HEK293 (cell line): ENCODE results near the gene NID1.
A peak's percentile ranks its signal among the peaks of the same experiment; 100 is the strongest.

Experiments used
- KLF1 ChIP-seq: fragments of 450-650 bp; formaldehyde crosslinking; IDR thresholded peaks from 2 replicates; pipeline ENCODE4 v1.5.1; 2016; ENCODE audit warnings: missing biosample characterization, missing genetic modification characterization
- PRDM1 ChIP-seq: fragments of 450-650 bp; formaldehyde crosslinking; IDR thresholded peaks from 2 replicates; pipeline ENCODE4; 2016; ENCODE audit warnings: missing biosample characterization, missing genetic modification characterization
- SETDB1 ChIP-seq: IDR thresholded peaks from one replicate; pipeline ENCODE4 v1.6.1; 2017; ENCODE audit warnings: mild to moderate bottlenecking, low read length, moderate library complexity, mixed read lengths; ENCODE audit not compliant: insufficient read length
- ZNF138 ChIP-seq: fragments of 450-650 bp; formaldehyde crosslinking; IDR thresholded peaks from 2 replicates; pipeline ENCODE4 v1.5.1; 2016; ENCODE audit warnings: missing biosample characterization, missing genetic modification characterization, borderline replicate concordance
- ZNF548 ChIP-seq: fragments of 450-650 bp; formaldehyde crosslinking; IDR thresholded peaks from 2 replicates; pipeline ENCODE4 v1.5.1; 2016; ENCODE audit warnings: missing biosample characterization, missing genetic modification characterization
- TF ChIP-seq, protein P1 (sequence below): fragments of 450-650 bp; formaldehyde crosslinking; IDR thresholded peaks from 2 replicates; pipeline ENCODE4 v1.5.1; 2016; ENCODE audit warnings: missing biosample characterization, missing genetic modification characterization
- TF ChIP-seq, protein P2 (sequence below): fragments of 450-650 bp; formaldehyde crosslinking; IDR thresholded peaks from 2 replicates; pipeline ENCODE4 v1.5.1; 2017; ENCODE audit warnings: missing biosample characterization, missing genetic modification characterization

DNA sequence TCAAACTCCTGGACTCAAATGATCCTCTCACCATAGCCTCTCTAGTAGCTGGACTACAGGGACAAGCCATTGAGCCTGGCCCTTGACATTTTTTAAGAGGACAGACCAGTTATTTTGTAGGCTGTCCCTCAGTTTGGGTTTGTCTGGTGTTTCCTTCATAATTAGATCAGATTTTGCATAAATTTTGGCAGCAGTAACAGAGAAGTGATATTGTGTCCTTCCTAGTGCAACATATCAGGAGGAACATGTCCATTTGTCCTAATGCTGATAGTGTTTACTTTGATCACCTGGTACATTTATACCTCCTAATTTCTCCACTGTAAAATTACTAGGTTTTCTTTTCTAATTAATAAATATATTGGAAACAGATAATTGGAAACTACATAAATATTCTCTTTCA is 5.9 kb upstream of the NID1 start:
- TF ChIP-seq, protein P1, sequence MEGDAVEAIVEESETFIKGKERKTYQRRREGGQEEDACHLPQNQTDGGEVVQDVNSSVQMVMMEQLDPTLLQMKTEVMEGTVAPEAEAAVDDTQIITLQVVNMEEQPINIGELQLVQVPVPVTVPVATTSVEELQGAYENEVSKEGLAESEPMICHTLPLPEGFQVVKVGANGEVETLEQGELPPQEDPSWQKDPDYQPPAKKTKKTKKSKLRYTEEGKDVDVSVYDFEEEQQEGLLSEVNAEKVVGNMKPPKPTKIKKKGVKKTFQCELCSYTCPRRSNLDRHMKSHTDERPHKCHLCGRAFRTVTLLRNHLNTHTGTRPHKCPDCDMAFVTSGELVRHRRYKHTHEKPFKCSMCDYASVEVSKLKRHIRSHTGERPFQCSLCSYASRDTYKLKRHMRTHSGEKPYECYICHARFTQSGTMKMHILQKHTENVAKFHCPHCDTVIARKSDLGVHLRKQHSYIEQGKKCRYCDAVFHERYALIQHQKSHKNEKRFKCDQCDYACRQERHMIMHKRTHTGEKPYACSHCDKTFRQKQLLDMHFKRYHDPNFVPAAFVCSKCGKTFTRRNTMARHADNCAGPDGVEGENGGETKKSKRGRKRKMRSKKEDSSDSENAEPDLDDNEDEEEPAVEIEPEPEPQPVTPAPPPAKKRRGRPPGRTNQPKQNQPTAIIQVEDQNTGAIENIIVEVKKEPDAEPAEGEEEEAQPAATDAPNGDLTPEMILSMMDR (tag by site-specific recombination): no peak
- TF ChIP-seq ZNF138 (tag by site-specific recombination): no peak
- TF ChIP-seq PRDM1 (tag by site-specific recombination): no peak
- TF ChIP-seq SETDB1: peak; percentile 89
- no peak for TF ChIP-seq KLF1 (tag by site-specific recombination)
- TF ChIP-seq ZNF548 (tag by site-specific recombination): no peak
- TF ChIP-seq, protein P2, sequence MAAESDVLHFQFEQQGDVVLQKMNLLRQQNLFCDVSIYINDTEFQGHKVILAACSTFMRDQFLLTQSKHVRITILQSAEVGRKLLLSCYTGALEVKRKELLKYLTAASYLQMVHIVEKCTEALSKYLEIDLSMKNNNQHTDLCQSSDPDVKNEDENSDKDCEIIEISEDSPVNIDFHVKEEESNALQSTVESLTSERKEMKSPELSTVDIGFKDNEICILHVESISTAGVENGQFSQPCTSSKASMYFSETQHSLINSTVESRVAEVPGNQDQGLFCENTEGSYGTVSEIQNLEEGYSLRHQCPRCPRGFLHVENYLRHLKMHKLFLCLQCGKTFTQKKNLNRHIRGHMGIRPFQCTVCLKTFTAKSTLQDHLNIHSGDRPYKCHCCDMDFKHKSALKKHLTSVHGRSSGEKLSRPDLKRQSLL: no peak
